Astrocyte (in vitro differentiated cells and primary cell): ENCODE data around the gene RTKN2. TPM values are rescaled to one million over a fixed set of nuclear protein-coding genes. Genes with fewer than 3 reads are reported as not detected.

Experiments used
- DNase-seq: peaks from one replicate; pipeline ENCODE4 v3.0.0-alpha.2; 2010; ENCODE audit warnings: low read depth
- FAIRE-seq: peaks from 2 replicates; lab custom pipeline; 2011; peaks lifted over from hg19 to GRCh38; lab: Jason Lieb, UNC
- H2AFZ ChIP-seq: 2 replicates; pipeline ENCODE4 v1.6.0; 2012; ENCODE audit warnings: low read depth, low read length, inconsistent platforms
- H3K27ac ChIP-seq: 2 replicates; pipeline ENCODE4 v1.5.1; 2011; ENCODE audit warnings: low read depth, low read length, inconsistent platforms
- H3K27me3 ChIP-seq: 2 replicates; pipeline ENCODE4 v1.6.0; 2011; ENCODE audit warnings: low read length, inconsistent platforms; ENCODE audit not compliant: insufficient read depth
- H3K36me3 ChIP-seq: 2 replicates; pipeline ENCODE4 v1.5.1; 2011; ENCODE audit warnings: low read length, inconsistent platforms; ENCODE audit not compliant: insufficient read depth
- H3K4me1 ChIP-seq: 2 replicates; pipeline ENCODE4 v1.5.1; 2011; ENCODE audit warnings: low read length, inconsistent platforms; ENCODE audit not compliant: insufficient read depth
- H3K4me2 ChIP-seq: 2 replicates; pipeline ENCODE4 v1.6.0; 2012; ENCODE audit warnings: low read length, inconsistent platforms
- H3K4me3 ChIP-seq: 2 replicates; pipeline ENCODE4 v1.5.1; 2011; ENCODE audit warnings: low read depth, mild to moderate bottlenecking, low read length, inconsistent platforms; ENCODE audit not compliant: insufficient read depth
- H3K79me2 ChIP-seq: 2 replicates; pipeline ENCODE4 v1.6.0; 2012; ENCODE audit warnings: mild to moderate bottlenecking, low read length, inconsistent platforms; ENCODE audit not compliant: insufficient read depth
- H3K9ac ChIP-seq: 2 replicates; pipeline ENCODE4 v1.6.0; 2012; ENCODE audit warnings: mild to moderate bottlenecking, low read length, inconsistent platforms
- H3K9me3 ChIP-seq: 2 replicates; pipeline ENCODE4 v1.5.1; 2012; ENCODE audit warnings: low read depth, mild to moderate bottlenecking, low read length, inconsistent platforms; ENCODE audit not compliant: insufficient read depth
- H4K20me1 ChIP-seq: 2 replicates; pipeline ENCODE4 v1.6.0; 2012; ENCODE audit warnings: low read length, inconsistent platforms; ENCODE audit not compliant: insufficient read depth
- H3K27ac Mint-ChIP-seq: one replicate; pipeline ENCODE4 v1.8.0; 2021; ENCODE audit warnings: mild to moderate bottlenecking, mixed read lengths; ENCODE audit not compliant: unreplicated experiment
- H3K27me3 Mint-ChIP-seq: one replicate; pipeline ENCODE4 v1.8.0; 2021; ENCODE audit warnings: low read depth, mixed read lengths; ENCODE audit not compliant: unreplicated experiment
- H3K36me3 Mint-ChIP-seq: one replicate; pipeline ENCODE4 v1.8.0; 2021; ENCODE audit warnings: low read depth, mixed read lengths; ENCODE audit not compliant: unreplicated experiment
- H3K4me1 Mint-ChIP-seq: one replicate; pipeline ENCODE4 v1.8.0; 2021; ENCODE audit warnings: low read depth, mixed read lengths; ENCODE audit not compliant: unreplicated experiment
- H3K4me3 Mint-ChIP-seq: one replicate; pipeline ENCODE4 v1.8.0; 2021; ENCODE audit warnings: mild to moderate bottlenecking, moderate library complexity, mixed read lengths; ENCODE audit not compliant: unreplicated experiment
- H3K9me3 Mint-ChIP-seq: one replicate; pipeline ENCODE4 v1.8.0; 2021; ENCODE audit warnings: mild to moderate bottlenecking, mixed read lengths; ENCODE audit not compliant: unreplicated experiment
- CTCF ChIP-seq: IDR thresholded peaks from 2 replicates; pipeline ENCODE4 v1.5.1; 2011; ENCODE audit warnings: low read depth, mild to moderate bottlenecking, inconsistent platforms, low read length, moderate library complexity; ENCODE audit not compliant: insufficient read depth
- EZH2 ChIP-seq: IDR thresholded peaks from 2 replicates; pipeline ENCODE4 v1.6.1; 2012; ENCODE audit warnings: mild to moderate bottlenecking, low read length, inconsistent platforms; ENCODE audit not compliant: insufficient read depth
- total RNA-seq: library from RNA; stranded (reverse); gene quantifications from 2 replicates; pipeline ENCODE4 v1.2.1, GENCODE V29; 2021

The RTKN2 gene
- total RNA-seq, 1 donor from 2014 or later: 8.4 TPM

GRCh38 chr10:62163024-62163423 lies 105.6 kb downstream of the RTKN2 start:
- Histone ChIP-seq H3K9me3 (no peaks in the 10 kb centered on the region), H3K79me2 (no peaks in the 10 kb centered on the region), H3K36me3 (no peaks in the 10 kb centered on the region), H3K27me3 (no peaks in the 10 kb centered on the region), H3K4me3 (no peak overlapping the region), H3K27ac (no peak overlapping the region), H3K9ac (no peak overlapping the region), H2AFZ (no peak overlapping the region), H4K20me1 (no peaks in the 10 kb centered on the region), H3K4me2 (no peak overlapping the region), H3K4me1 (no peaks in the 10 kb centered on the region)
- no peak for FAIRE-seq
- H3K27ac Mint-ChIP-seq: no peak overlapping the region
- no peaks in the 10 kb centered on the region for H3K4me1 Mint-ChIP-seq
- no peaks in the 10 kb centered on the region for H3K36me3 Mint-ChIP-seq
- TF ChIP-seq EZH2: no peak
- no peak for TF ChIP-seq CTCF
- peaks cover 3% of the 10 kb centered on the region for H3K27me3 Mint-ChIP-seq
- H3K9me3 Mint-ChIP-seq: no peaks in the 10 kb centered on the region
- no peak overlapping the region for H3K4me3 Mint-ChIP-seq
- no peak for DNase-seq

GRCh38 chr10:62162261-62162981 lies 106.2 kb downstream of the RTKN2 start:
- H3K36me3 ChIP-seq: no peaks in the 10 kb centered on the region
- no peaks in the 10 kb centered on the region for H3K36me3 Mint-ChIP-seq
- no peaks in the 10 kb centered on the region for H3K9me3 Mint-ChIP-seq
- no peak overlapping the region for H3K27ac Mint-ChIP-seq
- no peak overlapping the region for H3K4me3 ChIP-seq
- no peak overlapping the region for H3K4me2 ChIP-seq
- H3K27me3 Mint-ChIP-seq: peaks cover 3% of the 10 kb centered on the region
- H3K27me3 ChIP-seq: no peaks in the 10 kb centered on the region
- no peak overlapping the region for H3K4me3 Mint-ChIP-seq
- TF ChIP-seq CTCF (no peak), EZH2 (no peak)
- H3K79me2 ChIP-seq: no peaks in the 10 kb centered on the region
- H3K27ac ChIP-seq: no peak overlapping the region
- no peaks in the 10 kb centered on the region for H3K4me1 ChIP-seq
- H3K9ac ChIP-seq: no peak overlapping the region
- H3K9me3 ChIP-seq: no peaks in the 10 kb centered on the region
- H4K20me1 ChIP-seq: no peaks in the 10 kb centered on the region
- H2AFZ ChIP-seq: no peak overlapping the region
- DNase-seq: no peak
- H3K4me1 Mint-ChIP-seq: no peaks in the 10 kb centered on the region
- no peak for FAIRE-seq

GRCh38 chr10:62159351-62159750 lies 109.3 kb downstream of the RTKN2 start:
- no peak overlapping the region for H2AFZ ChIP-seq
- no peaks in the 10 kb centered on the region for H3K36me3 Mint-ChIP-seq
- no peak overlapping the region for H3K4me2 ChIP-seq
- H3K4me1 Mint-ChIP-seq: no peaks in the 10 kb centered on the region
- FAIRE-seq: no peak
- peaks cover 6% of the 10 kb centered on the region for H3K27me3 Mint-ChIP-seq
- no peak overlapping the region for H3K9ac ChIP-seq
- no peak for TF ChIP-seq EZH2
- TF ChIP-seq CTCF: no peak
- H4K20me1 ChIP-seq: no peaks in the 10 kb centered on the region
- no peak overlapping the region for H3K27ac ChIP-seq
- H3K79me2 ChIP-seq: no peaks in the 10 kb centered on the region
- no peak for DNase-seq
- H3K36me3 ChIP-seq: no peaks in the 10 kb centered on the region
- no peaks in the 10 kb centered on the region for H3K4me1 ChIP-seq
- H3K9me3 ChIP-seq: no peaks in the 10 kb centered on the region
- no peak overlapping the region for H3K4me3 ChIP-seq
- H3K9me3 Mint-ChIP-seq: peaks cover 2% of the 10 kb centered on the region
- H3K4me3 Mint-ChIP-seq: no peak overlapping the region
- no peak overlapping the region for H3K27ac Mint-ChIP-seq
- H3K27me3 ChIP-seq: no peaks in the 10 kb centered on the region
